ENCODE measurements around the gene GJB6. TPM values are rescaled to one million over a fixed set of nuclear protein-coding genes. Genes with fewer than 3 reads are reported as not detected.

The GJB6 gene
- total and polyA plus RNA-seq, 2 donors (not counting 3 experiments of a cell fraction or from before 2014, with no cell fraction given), result not detected

GRCh38 chr13:20264271-20265018, 32.3 kb upstream of the GJB6 start:
- intact Hi-C loops (cut with micrococcal nuclease) (no loop called here), dilution Hi-C loops (cut with MboI; ENCODE audit: extremely low pct_ligation_motif_present, low sequenced_read_pairs) (no loop called here)
- ChIA-PET CTCF (no interaction called here), POLR2A (no interaction called here)
- H4K20me1 ChIP-seq (replicated peaks; ENCODE audit: control insufficient read depth, extremely low read depth, insufficient read depth, low read length), result no peaks in the 10 kb centered on the region
- no peak for TF ChIP-seq POLR2AphosphoS5 (IDR thresholded peaks at IDR 0.05; ENCODE audit: insufficient read depth, low read depth, low read length)
- TF ChIP-seq MAX (IDR thresholded peaks at IDR 0.05; ENCODE audit: insufficient read depth, insufficient read length), result no peak
- TF ChIP-seq FOS (IDR thresholded peaks at IDR 0.05; ENCODE audit: borderline replicate concordance, insufficient read depth, low read length), result no peak
- TF ChIP-seq MYC (IDR thresholded peaks at IDR 0.05; ENCODE audit: low read depth, low read length), result no peak
- TF ChIP-seq JUN (IDR thresholded peaks at IDR 0.05; ENCODE audit: borderline replicate concordance, insufficient read depth, insufficient read length, low read depth), result no peak
- TF ChIP-seq EZH2 (IDR thresholded peaks at IDR 0.05; ENCODE audit: borderline replicate concordance, low read depth, low read length, severe bottlenecking), result no peak
- TF ChIP-seq GATA2 (IDR thresholded peaks at IDR 0.05; ENCODE audit: insufficient read depth, insufficient read length, low read depth, low read length), result no peak
- no peak for TF ChIP-seq POLR2A (IDR thresholded peaks at IDR 0.05; ENCODE audit: low read depth, low read length)
- no peak for TF ChIP-seq CTCF (IDR thresholded peaks at IDR 0.05; ENCODE audit: extremely low read depth in 1 of 2, insufficient read depth in 1 of 2, low read depth in 1 of 2, low read length in 2 of 2)
- H2AFZ ChIP-seq (ENCODE audit: low read depth, low read length), result no peak overlapping the region
- DNase-seq (ENCODE audit: low read depth, low spot score) (no peak), FAIRE-seq (no peak)
- no peak overlapping the region for H3K4me3 ChIP-seq (replicated peaks in 1 of 3; ENCODE audit: insufficient read depth in 1 of 3, low read depth in 1 of 3, low read length in 3 of 3)
- H3K9ac ChIP-seq (replicated peaks; ENCODE audit: extremely low read depth, insufficient read depth, low read length), result no peak overlapping the region
- H3K27ac ChIP-seq (ENCODE audit: insufficient read depth, low read depth, low read length), result no peak overlapping the region
- no TSS peak for BruUV-seq (replicated peaks)
- H3K9me1 ChIP-seq (replicated peaks; ENCODE audit: control insufficient read depth, extremely low read depth, insufficient read depth, low read length), result no peaks in the 10 kb centered on the region
- no peaks in the 10 kb centered on the region for H3K36me3 ChIP-seq (ENCODE audit: control insufficient read depth in 2 of 2, extremely low read depth in 1 of 2, insufficient read depth in 2 of 2, low read length in 2 of 2)
- H3K27me3 ChIP-seq (ENCODE audit: control insufficient read depth in 2 of 2, insufficient read depth in 2 of 2, low read length in 2 of 2), result no peaks in the 10 kb centered on the region
- H3K9me3 ChIP-seq (replicated peaks; ENCODE audit: control insufficient read depth, insufficient read depth, low read length), result no peaks in the 10 kb centered on the region
- no peaks in the 10 kb centered on the region for H3K79me2 ChIP-seq (ENCODE audit: control insufficient read depth, insufficient read depth, low read length)
- H3K4me1 ChIP-seq (ENCODE audit: control insufficient read depth, extremely low read depth, insufficient read depth, low read length), result no peaks in the 10 kb centered on the region
- no peak overlapping the region for H3K4me2 ChIP-seq (ENCODE audit: insufficient read depth, low read length)
